ENCODE data around the gene IGSF21.

IGSF21 gene

DNA sequence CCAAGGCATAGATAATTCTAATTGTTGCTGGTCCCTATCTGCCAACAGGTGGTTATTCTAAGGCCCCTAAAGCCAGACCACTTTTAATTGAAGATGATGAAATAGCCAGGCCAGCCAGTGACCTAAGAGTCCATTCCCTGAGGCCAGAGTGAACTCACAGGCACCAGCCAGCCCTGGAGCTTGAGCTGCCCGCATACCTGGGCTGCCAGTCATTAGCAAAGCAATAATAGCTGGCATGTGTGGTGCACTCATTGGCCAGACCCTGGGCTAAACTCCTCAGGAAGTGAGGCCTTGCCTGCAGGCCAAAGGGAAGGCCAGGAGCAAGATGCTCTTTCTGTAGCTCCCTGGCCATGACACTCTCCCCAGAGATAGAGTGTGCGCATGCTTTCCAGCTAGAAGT lies 192.8 kb downstream of the IGSF21 start:
- no peak for TF ChIP-seq CTCF (IDR thresholded peaks at IDR 0.05; ENCODE audit: insufficient read depth, low read depth, low read length, missing control alignments)
- DNase-seq (ENCODE audit: low read depth), result no peak
- H3K4me3 ChIP-seq (ENCODE audit: low read depth, low read length), result no peak overlapping the region

DNA sequence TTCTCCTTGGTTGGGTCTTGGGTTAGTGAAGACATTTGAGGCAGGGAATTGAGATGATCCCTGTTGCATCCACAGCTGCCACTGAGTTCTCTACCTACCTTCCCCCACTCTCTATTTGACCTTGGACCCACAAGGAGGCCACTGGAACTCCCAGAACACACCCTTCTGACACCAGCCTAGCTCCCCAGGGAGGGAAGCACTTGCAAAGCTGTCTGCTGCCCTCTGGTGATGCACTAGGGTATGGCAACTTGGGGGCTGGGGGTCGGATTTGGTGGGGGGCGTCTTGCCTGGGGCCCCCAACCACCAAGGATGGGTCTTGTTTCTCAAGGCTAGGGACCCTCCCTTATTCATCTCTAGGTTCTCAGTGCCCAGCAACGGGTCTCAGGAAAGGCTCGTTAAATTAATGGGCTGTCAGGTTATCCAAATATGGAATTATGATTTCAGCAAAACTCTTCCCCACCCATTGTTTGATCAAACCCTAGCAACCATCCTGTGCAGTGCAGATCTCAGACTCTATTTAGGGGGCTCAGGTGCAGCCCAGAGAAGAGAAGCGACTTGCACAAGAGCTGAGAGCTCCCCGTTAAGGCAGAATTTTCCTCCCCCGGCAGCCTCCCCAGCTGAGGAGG lies 195.3 kb downstream of the IGSF21 start:
- peak; percentile 83 for TF ChIP-seq CTCF (IDR thresholded peaks at IDR 0.05; ENCODE audit: insufficient read depth, low read depth, low read length, missing control alignments)
- H3K4me3 ChIP-seq (ENCODE audit: low read depth, low read length), result no peak overlapping the region
- DNase-seq (ENCODE audit: low read depth), result peak; percentile 63

DNA sequence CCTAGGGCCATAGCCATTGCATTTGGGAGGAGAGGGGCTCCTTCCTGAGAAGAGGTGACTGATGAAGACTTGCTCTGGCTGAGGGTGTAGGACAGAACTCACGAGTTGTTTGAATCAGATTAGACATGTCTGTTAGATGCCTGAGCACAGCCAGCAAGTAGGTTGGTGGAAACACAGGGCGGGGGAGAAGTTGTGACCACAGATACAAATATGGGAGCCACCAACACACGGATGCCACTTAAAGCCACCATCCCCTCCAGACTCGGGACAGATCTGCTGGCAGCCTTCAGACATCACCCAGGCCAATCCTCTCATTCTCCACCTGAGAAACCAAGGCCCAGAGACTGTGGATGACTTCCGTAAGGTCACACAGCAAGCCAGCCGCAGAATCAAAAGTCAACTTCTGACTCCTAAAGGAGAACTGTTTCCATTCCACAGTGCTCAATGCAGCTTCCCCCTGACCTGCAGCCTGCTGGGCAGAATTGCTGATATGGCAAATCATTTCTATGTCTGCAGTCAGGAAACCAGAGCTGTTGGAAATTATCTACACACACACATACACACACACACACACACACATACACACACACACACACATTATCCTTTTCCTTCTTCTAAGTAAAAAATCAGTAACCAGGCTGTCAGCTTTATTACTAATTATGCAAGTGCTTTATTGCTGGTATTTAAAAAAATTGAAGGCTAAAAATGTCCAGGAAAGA lies 196.7 kb downstream of the IGSF21 start:
- H3K4me3 ChIP-seq (ENCODE audit: low read depth, low read length), result no peak overlapping the region
- DNase-seq (ENCODE audit: low read depth), result no peak
- TF ChIP-seq CTCF (IDR thresholded peaks at IDR 0.05; ENCODE audit: insufficient read depth, low read depth, low read length, missing control alignments), result no peak

GRCh38 chr1:18305182-18305795 lies 197.7 kb downstream of the IGSF21 start:
- H3K4me3 ChIP-seq (ENCODE audit: low read depth, low read length), result no peak overlapping the region
- TF ChIP-seq CTCF (IDR thresholded peaks at IDR 0.05; ENCODE audit: insufficient read depth, low read depth, low read length, missing control alignments), result no peak
- no peak for DNase-seq (ENCODE audit: low read depth)

GRCh38 chr1:18307329-18307898 lies 199.8 kb downstream of the IGSF21 start:
- no peak for TF ChIP-seq CTCF (IDR thresholded peaks at IDR 0.05; ENCODE audit: insufficient read depth, low read depth, low read length, missing control alignments)
- no peak for DNase-seq (ENCODE audit: low read depth)
- no peak overlapping the region for H3K4me3 ChIP-seq (ENCODE audit: low read depth, low read length)

DNA sequence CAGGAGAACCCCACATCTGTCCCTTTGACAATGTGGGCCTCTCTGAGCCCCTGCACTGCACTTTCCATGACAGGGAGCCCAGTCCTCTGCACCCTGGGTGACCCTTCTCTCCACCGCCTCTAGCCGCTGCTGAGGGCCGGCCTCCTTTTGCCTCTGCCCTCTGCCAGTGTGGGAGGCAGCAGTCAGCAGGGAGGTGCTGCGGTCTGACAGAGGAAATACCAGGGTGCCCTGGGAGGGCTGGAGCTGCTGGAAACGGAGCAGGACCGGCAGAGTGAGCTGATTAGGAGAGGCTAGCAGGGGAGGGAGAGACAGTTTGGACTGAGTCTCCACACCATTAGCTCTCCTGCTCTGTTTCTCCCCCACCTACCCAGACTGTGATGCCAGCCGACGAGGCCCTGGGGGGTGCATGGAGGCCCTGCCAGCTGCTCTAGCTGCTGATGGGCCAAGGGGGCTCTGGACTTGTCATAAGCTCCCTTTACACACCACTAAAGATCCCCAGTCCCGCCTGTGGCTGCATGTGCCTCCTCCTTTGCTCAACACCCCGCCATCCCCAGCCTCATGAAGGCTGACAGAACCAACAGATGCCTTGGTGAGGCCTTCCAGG lies 202.1 kb downstream of the IGSF21 start:
- H3K4me3 ChIP-seq (ENCODE audit: low read depth, low read length), result no peak overlapping the region
- no peak for DNase-seq (ENCODE audit: low read depth)
- TF ChIP-seq CTCF (IDR thresholded peaks at IDR 0.05; ENCODE audit: insufficient read depth, low read depth, low read length, missing control alignments), result no peak

Data from GM12865 (cell line).